Measurements from ENCODE around the gene ZNF79.

The ZNF79 gene

GRCh38 chr9:127398275-127398647 is 25.9 kb upstream of the ZNF79 start:
- no peak for DNase-seq (ENCODE audit: low read depth in 1 of 2, low spot score in 1 of 2)

GRCh38 chr9:127398715-127399400 is 25.3 kb upstream of the ZNF79 start:
- DNase-seq (ENCODE audit: low read depth in 1 of 2, low spot score in 1 of 2), result no peak

- no peak for DNase-seq (ENCODE audit: low read depth in 1 of 2, low spot score in 1 of 2)
Measured at GRCh38 chr9:127399736-127400269, 24.4 kb upstream of the ZNF79 start.

- DNase-seq (ENCODE audit: low read depth in 1 of 2, low spot score in 1 of 2), result no peak
Measured at GRCh38 chr9:127402401-127403090, 21.6 kb upstream of the ZNF79 start.

- DNase-seq (ENCODE audit: low read depth in 1 of 2, low spot score in 1 of 2), result no peak
Measured at GRCh38 chr9:127403507-127404192, 20.5 kb upstream of the ZNF79 start.

- no peak for DNase-seq (ENCODE audit: low read depth in 1 of 2, low spot score in 1 of 2)
Measured at GRCh38 chr9:127404631-127405030, 19.6 kb upstream of the ZNF79 start.

GRCh38 chr9:127405344-127406125 is 18.6 kb upstream of the ZNF79 start:
- no peak for DNase-seq (ENCODE audit: low read depth in 1 of 2, low spot score in 1 of 2)

- DNase-seq (ENCODE audit: low read depth in 1 of 2, low spot score in 1 of 2), result no peak
Measured at GRCh38 chr9:127406799-127407491, 17.2 kb upstream of the ZNF79 start.

- DNase-seq (ENCODE audit: low read depth in 1 of 2, low spot score in 1 of 2), result no peak
Measured at GRCh38 chr9:127407492-127407843, 16.7 kb upstream of the ZNF79 start.

GRCh38 chr9:127411122-127411521 is 13.1 kb upstream of the ZNF79 start:
- DNase-seq (ENCODE audit: low read depth in 1 of 2, low spot score in 1 of 2), result no peak

- no peak for DNase-seq (ENCODE audit: low read depth in 1 of 2, low spot score in 1 of 2)
Measured at GRCh38 chr9:127415141-127415540, 9.0 kb upstream of the ZNF79 start.

GRCh38 chr9:127415657-127416056 is 8.5 kb upstream of the ZNF79 start:
- DNase-seq (ENCODE audit: low read depth in 1 of 2, low spot score in 1 of 2), result no peak

GRCh38 chr9:127417131-127418036 is 6.8 kb upstream of the ZNF79 start:
- DNase-seq (ENCODE audit: low read depth in 1 of 2, low spot score in 1 of 2), result no peak

- DNase-seq (ENCODE audit: low read depth in 1 of 2, low spot score in 1 of 2), result peak in 1 of 2 donors; percentile 26
Measured at GRCh38 chr9:127418037-127418471, 6.1 kb upstream of the ZNF79 start.

GRCh38 chr9:127419348-127419747 is 4.8 kb upstream of the ZNF79 start:
- no peak for DNase-seq (ENCODE audit: low read depth in 1 of 2, low spot score in 1 of 2)

- no peak for DNase-seq (ENCODE audit: low read depth in 1 of 2, low spot score in 1 of 2)
Measured at GRCh38 chr9:127421057-127421456, 3.1 kb upstream of the ZNF79 start.

- no peak for DNase-seq (ENCODE audit: low read depth in 1 of 2, low spot score in 1 of 2)
Measured at GRCh38 chr9:127422133-127422782, 1.9 kb upstream of the ZNF79 start.

GRCh38 chr9:127422787-127423186 is 1.4 kb upstream of the ZNF79 start:
- no peak for DNase-seq (ENCODE audit: low read depth in 1 of 2, low spot score in 1 of 2)

GRCh38 chr9:127423476-127423933 is 677 bp upstream of the ZNF79 start:
- DNase-seq (ENCODE audit: low read depth in 1 of 2, low spot score in 1 of 2), result no peak

All from activated CD4-positive, alpha-beta T cell treated with anti-CD3 and anti-CD28 coated beads, Interleukin-2, amount 50 U/mL, for 24 hours (primary cell).